Fibroblast of lung (primary cell): ENCODE results near the gene CFAP221.

Experiments used
- EZH2 ChIP-seq: IDR thresholded peaks from 2 replicates; pipeline ENCODE4 v1.5.1; 2012; ENCODE audit warnings: low read length, control low read depth, mild to moderate bottlenecking; ENCODE audit errors: missing control alignments
- TF ChIP-seq, protein P1 (sequence below), 2 donors: IDR thresholded peaks in 1 of 2; conservative IDR thresholded peaks in 1 of 2; 1 replicate in 1 of 2; 2 replicates in 1 of 2; pipeline ENCODE4 v1.5.1; 2011 to 2012; ENCODE audit warnings: low read length in 2 of 2, control low read depth in 1 of 2, inconsistent platforms in 1 of 2, low read depth in 1 of 2, mild to moderate bottlenecking in 1 of 2

GRCh38 chr2:119605096-119605495, 60.8 kb downstream of the CFAP221 start:
- TF ChIP-seq, protein P1, sequence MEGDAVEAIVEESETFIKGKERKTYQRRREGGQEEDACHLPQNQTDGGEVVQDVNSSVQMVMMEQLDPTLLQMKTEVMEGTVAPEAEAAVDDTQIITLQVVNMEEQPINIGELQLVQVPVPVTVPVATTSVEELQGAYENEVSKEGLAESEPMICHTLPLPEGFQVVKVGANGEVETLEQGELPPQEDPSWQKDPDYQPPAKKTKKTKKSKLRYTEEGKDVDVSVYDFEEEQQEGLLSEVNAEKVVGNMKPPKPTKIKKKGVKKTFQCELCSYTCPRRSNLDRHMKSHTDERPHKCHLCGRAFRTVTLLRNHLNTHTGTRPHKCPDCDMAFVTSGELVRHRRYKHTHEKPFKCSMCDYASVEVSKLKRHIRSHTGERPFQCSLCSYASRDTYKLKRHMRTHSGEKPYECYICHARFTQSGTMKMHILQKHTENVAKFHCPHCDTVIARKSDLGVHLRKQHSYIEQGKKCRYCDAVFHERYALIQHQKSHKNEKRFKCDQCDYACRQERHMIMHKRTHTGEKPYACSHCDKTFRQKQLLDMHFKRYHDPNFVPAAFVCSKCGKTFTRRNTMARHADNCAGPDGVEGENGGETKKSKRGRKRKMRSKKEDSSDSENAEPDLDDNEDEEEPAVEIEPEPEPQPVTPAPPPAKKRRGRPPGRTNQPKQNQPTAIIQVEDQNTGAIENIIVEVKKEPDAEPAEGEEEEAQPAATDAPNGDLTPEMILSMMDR (conservative IDR thresholded peaks at IDR 0.05 in 1 of 2, IDR thresholded peaks at IDR 0.05 in 1 of 2; ENCODE audit: low read depth in 1 of 2, low read length in 2 of 2) = no peak
- TF ChIP-seq EZH2 = no peak
